A549 (cell line): ENCODE data around the gene PARP11. TPM values are rescaled to one million over a fixed set of nuclear protein-coding genes. Genes with fewer than 3 reads are reported as not detected.
A peak's percentile ranks its signal among the peaks of the same experiment; 100 is the strongest.

Source experiments
- ATAC-seq, 2 experiments: fragments of 200-7000 bp in 1 of 2; fragments of >200 bp in 1 of 2; cut with Nextera tagmentation in 1 of 2; cut with Tn5 transposase in 1 of 2; 3 replicates each; pipeline versions ENCODE4 v1.8.0 to v1.9.1; 2018 to 2020; ENCODE audit warnings: mild to moderate bottlenecking in 1 of 2, moderate library complexity in 1 of 2
- CTCF ChIA-PET: fragments of 300-600 bp; sonication (Branson Sonifier 250); formaldehyde crosslinking; extraction: SDS; loops from one replicate; lab custom pipeline; 2021; ENCODE audit warnings: antibody characterized with exemption, inconsistent platforms; lab: Yijun Ruan, JAX
- POLR2A ChIA-PET: fragments of 350-600 bp; formaldehyde crosslinking; extraction: SDS; loops from one replicate; lab custom pipeline; 2021; ENCODE audit warnings: antibody characterized with exemption, inconsistent platforms; lab: Yijun Ruan, JAX
- DNase-seq, 2 experiments: peaks; one replicate each; pipeline versions ENCODE4 v3.0.0 to v3.0.0-alpha.2; 2011 to 2016; ENCODE audit warnings: low read depth in 1 of 2, low spot score in 1 of 2
- FAIRE-seq: peaks from 2 replicates; lab custom pipeline; 2011; peaks lifted over from hg19 to GRCh38; lab: Jason Lieb, UNC
- H3K27ac ChIP-seq, 2 experiments: fragments of >200 bp; sonication (Bioruptor Twin); formaldehyde crosslinking; 3 replicates each; pipeline ENCODE4 v1.5.1; 2016 to 2017
- H3K4me1 ChIP-seq: fragments of >200 bp; sonication (Bioruptor Twin); formaldehyde crosslinking; 3 replicates; pipeline ENCODE4 v1.6.1; 2016
- H3K4me2 ChIP-seq: fragments of >200 bp; sonication (Bioruptor Twin); formaldehyde crosslinking; 3 replicates; pipeline ENCODE4 v1.6.1; 2016
- H3K4me3 ChIP-seq: fragments of >200 bp; sonication (Bioruptor Twin); formaldehyde crosslinking; 3 replicates; pipeline ENCODE4 v1.5.1; 2016
- H3K9me3 ChIP-seq: fragments of >200 bp; sonication (Bioruptor Twin); formaldehyde crosslinking; 3 replicates; pipeline ENCODE4 v1.6.1; 2016
- CBX2 ChIP-seq: fragments of 200-600 bp; sonication (generic); IDR thresholded peaks from 2 replicates; pipeline ENCODE4 v1.6.1; 2016; ENCODE audit warnings: low read depth, mild to moderate bottlenecking, borderline replicate concordance
- HOXB13 ChIP-seq: fragments of 250-450 bp; sonication (Bioruptor Pico); IDR thresholded peaks from 2 replicates; pipeline ENCODE4 v1.5.0; 2020; ENCODE audit warnings: low read depth, mild to moderate bottlenecking, moderate library complexity
- JUNB ChIP-seq: fragments of >200 bp; sonication (Bioruptor Twin); formaldehyde crosslinking; IDR thresholded peaks from 2 replicates; pipeline ENCODE4 v1.6.1; 2016
- KDM1A ChIP-seq: fragments of 200-600 bp; sonication (generic); IDR thresholded peaks from 2 replicates; pipeline ENCODE4 v1.6.1; 2016; ENCODE audit warnings: low read depth, mild to moderate bottlenecking
- MAFK ChIP-seq: fragments of 450-650 bp; IDR thresholded peaks from 2 replicates; pipeline ENCODE4 v1.6.1; 2014; ENCODE audit not compliant: partially characterized antibody
- MAZ ChIP-seq: fragments of 150-350 bp; IDR thresholded peaks from 2 replicates; pipeline ENCODE4 v1.6.1; 2014; ENCODE audit warnings: antibody characterized with exemption, low read depth, low read length, borderline replicate concordance
- MYC ChIP-seq: IDR thresholded peaks from 2 replicates; pipeline ENCODE4 v1.6.1; 2012; ENCODE audit warnings: mild to moderate bottlenecking, inconsistent platforms, low read length, improper control_type of control experiment, borderline replicate concordance
- POLR2A ChIP-seq: IDR thresholded peaks from 2 replicates; pipeline ENCODE4 v1.6.1; 2012; ENCODE audit warnings: mild to moderate bottlenecking, low read length
- POLR2AphosphoS2 ChIP-seq: conservative IDR thresholded peaks from 2 replicates; pipeline ENCODE4 v1.6.1; 2012; ENCODE audit warnings: low read length, improper control_type of control experiment, inconsistent platforms
- RAD21 ChIP-seq, 2 experiments: fragments of >200 bp in 1 of 2; sonication (Bioruptor Twin) in 1 of 2; formaldehyde crosslinking in 1 of 2; IDR thresholded peaks in 1 of 2; conservative IDR thresholded peaks in 1 of 2; 2 replicates in 1 of 2; 3 replicates in 1 of 2; pipeline ENCODE4 v1.6.1; 2012 to 2018; ENCODE audit warnings: inconsistent platforms in 1 of 2
- RCOR1 ChIP-seq: fragments of 150-350 bp; IDR thresholded peaks from 2 replicates; pipeline ENCODE4 v1.6.1; 2014; ENCODE audit warnings: antibody characterized with exemption, low read length, low read depth
- RNF2 ChIP-seq: fragments of 200-600 bp; sonication (generic); IDR thresholded peaks from 2 replicates; pipeline ENCODE4 v1.6.1; 2016; ENCODE audit warnings: low read depth, mild to moderate bottlenecking, antibody characterized with exemption, moderate library complexity, borderline replicate concordance
- SMC3 ChIP-seq: fragments of >200 bp; sonication (Bioruptor Twin); formaldehyde crosslinking; IDR thresholded peaks from 3 replicates; pipeline ENCODE4 v1.6.1; 2018; ENCODE audit warnings: inconsistent platforms
- TFCP2L1 ChIP-seq: fragments of 250-450 bp; sonication (Bioruptor Pico); IDR thresholded peaks from 2 replicates; pipeline ENCODE4 v1.5.0; 2021; ENCODE audit warnings: mild to moderate bottlenecking
- ZNF302 ChIP-seq: fragments of 250-450 bp; sonication (Bioruptor Pico); IDR thresholded peaks from 2 replicates; pipeline ENCODE4 v1.9.0; 2021; ENCODE audit warnings: inconsistent platforms, mild to moderate bottlenecking, moderate library complexity
- WGBS: methylation state at CpG from one replicate; pipeline ENCODE4 v1.1.6; 2017; ENCODE audit errors: missing lambda C conversion rate; 5-methylcytosine and 5-hydroxymethylcytosine counted together
- polyA plus RNA-seq, 4 experiments: library from polyadenylated mRNA; depleted of rRNA in 3 of 4; stranded (reverse); fragments of >200 nt; fragmentation: RNase III in 1 of 4; extraction: RNeasy Plus Mini Kit Qiagen cat#74134 plus additional on column Dnase treatment in 1 of 4; gene quantifications; 2 replicates in 3 of 4; 3 replicates in 1 of 4; pipeline ENCODE4 v1.2.3, GENCODE V29; 2011 to 2017
- TF ChIP-seq, protein P1 (sequence below): IDR thresholded peaks from 2 replicates; pipeline ENCODE4 v1.6.1; 2012; ENCODE audit warnings: low read depth, borderline replicate concordance
- TF ChIP-seq, protein P2 (sequence below): fragments of >200 bp; sonication (Bioruptor Twin); formaldehyde crosslinking; IDR thresholded peaks from 3 replicates; pipeline ENCODE4 v1.5.1; 2016
- TF ChIP-seq, protein P3 (sequence below): IDR thresholded peaks from 2 replicates; pipeline ENCODE4 v1.6.1; 2012
- TF ChIP-seq, protein P4 (sequence below): fragments of 200-600 bp; sonication (generic); IDR thresholded peaks from 2 replicates; pipeline ENCODE4 v1.6.1; 2016; ENCODE audit warnings: antibody characterized with exemption, mild to moderate bottlenecking, moderate library complexity

Gene PARP11
- polyA plus RNA-seq, 2 of the 4 experiments (the other 2 are of a cell fraction): 2.1 to 6.7 TPM

DNA sequence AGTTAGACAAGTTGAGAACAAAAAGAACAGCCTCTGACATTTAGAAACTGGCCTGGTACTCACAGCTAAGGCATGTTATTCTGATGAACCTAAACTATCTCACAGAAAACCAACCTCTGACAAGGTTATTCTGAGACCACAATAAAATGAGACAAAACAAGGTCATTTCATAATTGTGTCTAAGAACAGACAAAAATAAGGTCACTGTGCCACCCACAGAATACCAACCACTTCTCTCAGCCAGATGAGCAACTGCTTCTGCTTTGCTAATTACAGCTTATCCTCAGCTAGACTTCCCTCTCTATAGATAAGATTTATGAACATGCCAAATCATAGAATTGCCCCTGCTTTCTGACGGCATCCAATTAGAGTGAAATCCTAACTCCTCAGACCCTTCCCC lies 68.1 kb downstream of the PARP11 start:
- Histone ChIP-seq H3K27ac (no peak overlapping the region), H3K4me1 (no peaks in the 10 kb centered on the region), H3K4me2 (no peak overlapping the region), H3K4me3 (no peak overlapping the region), H3K9me3 (no peaks in the 10 kb centered on the region)
- DNase-seq (no peak), FAIRE-seq (no peak), ATAC-seq (no peak)
- POLR2A ChIA-PET: no interaction called here
- WGBS: 59% methylated on average over 1 of the region's 1 CpG
- CTCF ChIA-PET: interaction anchor here (0.8 to 12.0 kb wide), 17 partner anchors 8 to 580 kb away, joined by 3 to 247 read pairs (median 6); partner anchors contain the start of gene CRACR2A
- TF ChIP-seq, protein P1, sequence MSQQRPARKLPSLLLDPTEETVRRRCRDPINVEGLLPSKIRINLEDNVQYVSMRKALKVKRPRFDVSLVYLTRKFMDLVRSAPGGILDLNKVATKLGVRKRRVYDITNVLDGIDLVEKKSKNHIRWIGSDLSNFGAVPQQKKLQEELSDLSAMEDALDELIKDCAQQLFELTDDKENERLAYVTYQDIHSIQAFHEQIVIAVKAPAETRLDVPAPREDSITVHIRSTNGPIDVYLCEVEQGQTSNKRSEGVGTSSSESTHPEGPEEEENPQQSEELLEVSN: no peak
- TF ChIP-seq KDM1A (no peak), HOXB13 (CRISPR knock-in tag) (no peak), RAD21 (conservative IDR thresholded peaks at IDR 0.05 in 1 of 2, IDR thresholded peaks at IDR 0.05 in 1 of 2) (no peak), RCOR1 (no peak), MYC (no peak), RNF2 (no peak), MAZ (no peak), MAFK (no peak), ZNF302 (CRISPR knock-in tag) (no peak), POLR2AphosphoS2 (no peak), CBX2 (no peak), TFCP2L1 (CRISPR knock-in tag) (no peak), POLR2A (no peak)
- TF ChIP-seq, protein P2, sequence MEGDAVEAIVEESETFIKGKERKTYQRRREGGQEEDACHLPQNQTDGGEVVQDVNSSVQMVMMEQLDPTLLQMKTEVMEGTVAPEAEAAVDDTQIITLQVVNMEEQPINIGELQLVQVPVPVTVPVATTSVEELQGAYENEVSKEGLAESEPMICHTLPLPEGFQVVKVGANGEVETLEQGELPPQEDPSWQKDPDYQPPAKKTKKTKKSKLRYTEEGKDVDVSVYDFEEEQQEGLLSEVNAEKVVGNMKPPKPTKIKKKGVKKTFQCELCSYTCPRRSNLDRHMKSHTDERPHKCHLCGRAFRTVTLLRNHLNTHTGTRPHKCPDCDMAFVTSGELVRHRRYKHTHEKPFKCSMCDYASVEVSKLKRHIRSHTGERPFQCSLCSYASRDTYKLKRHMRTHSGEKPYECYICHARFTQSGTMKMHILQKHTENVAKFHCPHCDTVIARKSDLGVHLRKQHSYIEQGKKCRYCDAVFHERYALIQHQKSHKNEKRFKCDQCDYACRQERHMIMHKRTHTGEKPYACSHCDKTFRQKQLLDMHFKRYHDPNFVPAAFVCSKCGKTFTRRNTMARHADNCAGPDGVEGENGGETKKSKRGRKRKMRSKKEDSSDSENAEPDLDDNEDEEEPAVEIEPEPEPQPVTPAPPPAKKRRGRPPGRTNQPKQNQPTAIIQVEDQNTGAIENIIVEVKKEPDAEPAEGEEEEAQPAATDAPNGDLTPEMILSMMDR: no peak
- TF ChIP-seq, protein P3, sequence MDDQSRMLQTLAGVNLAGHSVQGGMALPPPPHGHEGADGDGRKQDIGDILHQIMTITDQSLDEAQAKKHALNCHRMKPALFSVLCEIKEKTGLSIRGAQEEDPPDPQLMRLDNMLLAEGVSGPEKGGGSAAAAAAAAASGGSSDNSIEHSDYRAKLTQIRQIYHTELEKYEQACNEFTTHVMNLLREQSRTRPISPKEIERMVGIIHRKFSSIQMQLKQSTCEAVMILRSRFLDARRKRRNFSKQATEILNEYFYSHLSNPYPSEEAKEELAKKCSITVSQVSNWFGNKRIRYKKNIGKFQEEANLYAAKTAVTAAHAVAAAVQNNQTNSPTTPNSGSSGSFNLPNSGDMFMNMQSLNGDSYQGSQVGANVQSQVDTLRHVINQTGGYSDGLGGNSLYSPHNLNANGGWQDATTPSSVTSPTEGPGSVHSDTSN: no peak
- TF ChIP-seq, protein P4, sequence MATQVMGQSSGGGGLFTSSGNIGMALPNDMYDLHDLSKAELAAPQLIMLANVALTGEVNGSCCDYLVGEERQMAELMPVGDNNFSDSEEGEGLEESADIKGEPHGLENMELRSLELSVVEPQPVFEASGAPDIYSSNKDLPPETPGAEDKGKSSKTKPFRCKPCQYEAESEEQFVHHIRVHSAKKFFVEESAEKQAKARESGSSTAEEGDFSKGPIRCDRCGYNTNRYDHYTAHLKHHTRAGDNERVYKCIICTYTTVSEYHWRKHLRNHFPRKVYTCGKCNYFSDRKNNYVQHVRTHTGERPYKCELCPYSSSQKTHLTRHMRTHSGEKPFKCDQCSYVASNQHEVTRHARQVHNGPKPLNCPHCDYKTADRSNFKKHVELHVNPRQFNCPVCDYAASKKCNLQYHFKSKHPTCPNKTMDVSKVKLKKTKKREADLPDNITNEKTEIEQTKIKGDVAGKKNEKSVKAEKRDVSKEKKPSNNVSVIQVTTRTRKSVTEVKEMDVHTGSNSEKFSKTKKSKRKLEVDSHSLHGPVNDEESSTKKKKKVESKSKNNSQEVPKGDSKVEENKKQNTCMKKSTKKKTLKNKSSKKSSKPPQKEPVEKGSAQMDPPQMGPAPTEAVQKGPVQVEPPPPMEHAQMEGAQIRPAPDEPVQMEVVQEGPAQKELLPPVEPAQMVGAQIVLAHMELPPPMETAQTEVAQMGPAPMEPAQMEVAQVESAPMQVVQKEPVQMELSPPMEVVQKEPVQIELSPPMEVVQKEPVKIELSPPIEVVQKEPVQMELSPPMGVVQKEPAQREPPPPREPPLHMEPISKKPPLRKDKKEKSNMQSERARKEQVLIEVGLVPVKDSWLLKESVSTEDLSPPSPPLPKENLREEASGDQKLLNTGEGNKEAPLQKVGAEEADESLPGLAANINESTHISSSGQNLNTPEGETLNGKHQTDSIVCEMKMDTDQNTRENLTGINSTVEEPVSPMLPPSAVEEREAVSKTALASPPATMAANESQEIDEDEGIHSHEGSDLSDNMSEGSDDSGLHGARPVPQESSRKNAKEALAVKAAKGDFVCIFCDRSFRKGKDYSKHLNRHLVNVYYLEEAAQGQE: no peak

DNA sequence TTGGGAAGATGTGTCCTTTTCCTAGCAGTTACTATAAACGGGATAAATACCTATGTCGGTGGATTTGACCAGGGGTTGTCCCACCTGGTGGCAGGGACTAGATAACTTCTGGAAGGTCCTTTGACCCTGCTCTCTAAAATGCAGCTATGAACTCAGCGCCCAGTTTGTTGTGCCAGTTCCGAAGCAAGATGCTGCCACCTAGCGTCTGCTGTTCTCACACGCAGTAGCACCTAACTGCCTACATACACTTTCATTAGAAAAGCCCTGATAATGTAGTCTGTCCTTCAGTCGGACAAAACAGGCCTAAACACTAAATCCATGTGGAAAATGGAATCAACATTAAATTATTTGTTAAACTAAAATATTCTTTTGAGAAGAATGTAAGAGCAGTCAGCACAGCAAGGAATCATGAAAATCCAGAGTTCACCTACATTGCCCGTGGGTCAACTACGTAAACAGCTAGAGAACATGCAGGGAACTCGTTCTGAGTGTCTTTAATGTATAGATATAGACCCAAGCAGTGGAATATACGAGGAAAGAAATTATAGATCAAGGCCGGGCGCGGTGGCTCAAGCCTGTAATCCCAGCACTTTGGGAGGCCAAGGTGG lies 69.2 kb downstream of the PARP11 start:
- no peak overlapping the region for H3K27ac ChIP-seq
- DNase-seq (peak; percentile 41 to 79), FAIRE-seq (peak; percentile 51), ATAC-seq (peak; percentile 88 to 96)
- no peak overlapping the region for H3K4me2 ChIP-seq
- no peaks in the 10 kb centered on the region for H3K4me1 ChIP-seq
- H3K9me3 ChIP-seq: no peaks in the 10 kb centered on the region
- TF ChIP-seq RAD21 (conservative IDR thresholded peaks at IDR 0.05 in 1 of 2, IDR thresholded peaks at IDR 0.05 in 1 of 2): peak; percentile 86 to 89
- TF ChIP-seq, protein P2: peak; percentile 86
- TF ChIP-seq, protein P1: no peak
- TF ChIP-seq, protein P3: no peak
- TF ChIP-seq ZNF302 (CRISPR knock-in tag): no peak
- peak; percentile 72 for TF ChIP-seq SMC3
- TF ChIP-seq JUNB: no peak
- ChIA-PET CTCF (interaction anchor here (0.6 to 12.0 kb wide), 52 partner anchors 9 to 730 kb away, joined by 3 to 247 read pairs (median 4); partner anchors contain the start of gene CRACR2A), POLR2A (no interaction called here)
- 21% methylated on average over 14 of the region's 14 CpGs for WGBS
- H3K4me3 ChIP-seq: no peak overlapping the region
